C4-2B (cell line): Measurements from ENCODE around the gene DZANK1.

Source experiments
- CTCF ChIP-seq: fragments of 450-650 bp; conservative IDR thresholded peaks from 2 replicates; pipeline ENCODE4 v1.5.1; 2017; ENCODE audit warnings: mild to moderate bottlenecking
- ZFX ChIP-seq: fragments of 450-650 bp; IDR thresholded peaks from 2 replicates; pipeline ENCODE4 v1.6.1; 2017

- TF ChIP-seq CTCF (no peak), ZFX (no peak)
Observed at GRCh38 chr20:18403269-18403668, 63.6 kb downstream of the DZANK1 start.
